ENCODE results near the gene RYR1. TPM values are rescaled to one million over a fixed set of nuclear protein-coding genes. Genes with fewer than 3 reads are reported as not detected.
A peak's percentile ranks its signal among the peaks of the same experiment; 100 is the strongest.

Gene RYR1
- total and polyA plus RNA-seq, 7 donors = under 0.01 to 4.1 (median 0.85) TPM

GRCh38 chr19:38506375-38506722 is 72.9 kb downstream of the RYR1 start:
- 83 to 88% methylated on average over 11 of the region's 11 CpGs for WGBS, 2 donors
- no peaks in the 10 kb centered on the region for H3K36me3 ChIP-seq
- TF ChIP-seq POLR2AphosphoS5 (IDR thresholded peaks at IDR 0.05) (no peak), EP300 (IDR thresholded peaks at IDR 0.05) (no peak), POLR2A (IDR thresholded peaks at IDR 0.05) (no peak), CTCF (IDR thresholded peaks at IDR 0.05) (no peak)
- no peak for DNase-seq
- no peak overlapping the region for H3K4me3 ChIP-seq
- H3K27ac ChIP-seq = no peak overlapping the region
- no peaks in the 10 kb centered on the region for H3K27me3 ChIP-seq
- no peaks in the 10 kb centered on the region for H3K4me1 ChIP-seq
- no peaks in the 10 kb centered on the region for H3K9me3 ChIP-seq
- intact Hi-C loops (cut with DNase I) = no loop called here

GRCh38 chr19:38506723-38507550 is 73.4 kb downstream of the RYR1 start:
- peak; percentile 89 for DNase-seq
- no peaks in the 10 kb centered on the region for H3K36me3 ChIP-seq
- WGBS, 2 donors = 22 to 31% methylated on average over 35 of the region's 35 CpGs
- H3K4me3 ChIP-seq = no peak overlapping the region
- no peaks in the 10 kb centered on the region for H3K4me1 ChIP-seq
- H3K27me3 ChIP-seq = no peaks in the 10 kb centered on the region
- H3K27ac ChIP-seq = no peak overlapping the region
- intact Hi-C loops (cut with DNase I) = no loop called here
- H3K9me3 ChIP-seq = no peaks in the 10 kb centered on the region
- TF ChIP-seq POLR2AphosphoS5 (IDR thresholded peaks at IDR 0.05) (no peak), CTCF (IDR thresholded peaks at IDR 0.05) (no peak)

- Histone ChIP-seq H3K4me1 (no peaks in the 10 kb centered on the region), H3K9me3 (no peaks in the 10 kb centered on the region), H3K36me3 (no peaks in the 10 kb centered on the region), H3K27ac (no peak overlapping the region), H3K27me3 (no peaks in the 10 kb centered on the region), H3K4me3 (no peak overlapping the region)
- TF ChIP-seq POLR2A (IDR thresholded peaks at IDR 0.05) (no peak), CTCF (IDR thresholded peaks at IDR 0.05) (no peak), POLR2AphosphoS5 (IDR thresholded peaks at IDR 0.05) (no peak), EP300 (IDR thresholded peaks at IDR 0.05) (no peak)
- DNase-seq = no peak
- 51 to 78% methylated on average over 12 of the region's 12 CpGs for WGBS, 2 donors
- intact Hi-C loops (cut with DNase I) = no loop called here
Observed at GRCh38 chr19:38507551-38508127, 74.1 kb downstream of the RYR1 start.

- WGBS, 2 donors = 17 to 61% methylated on average over 6 of the region's 6 CpGs
- H3K9me3 ChIP-seq = no peaks in the 10 kb centered on the region
- TF ChIP-seq POLR2A (IDR thresholded peaks at IDR 0.05) (no peak), CTCF (IDR thresholded peaks at IDR 0.05) (no peak), POLR2AphosphoS5 (IDR thresholded peaks at IDR 0.05) (no peak), EP300 (IDR thresholded peaks at IDR 0.05) (no peak)
- no peaks in the 10 kb centered on the region for H3K27me3 ChIP-seq
- no peak overlapping the region for H3K4me3 ChIP-seq
- no peak for DNase-seq
- intact Hi-C loops (cut with DNase I) = no loop called here
- H3K27ac ChIP-seq = no peak overlapping the region
- H3K4me1 ChIP-seq = no peaks in the 10 kb centered on the region
- H3K36me3 ChIP-seq = no peaks in the 10 kb centered on the region
Observed at GRCh38 chr19:38508507-38508906, 75.0 kb downstream of the RYR1 start.
